Large intestine (tissue), 12 donors: ENCODE data around the gene TTYH3. TPM values are rescaled to one million over a fixed set of nuclear protein-coding genes. Genes with fewer than 3 reads are reported as not detected.

Experiments
- DNase-seq, 2 donors: peaks; one replicate each; pipeline versions ENCODE4 v3.0.0 to v3.0.0-alpha.2; 2013
- H3K27ac ChIP-seq: one replicate; pipeline ENCODE4 v1.5.1; 2013; ENCODE audit warnings: low read length
- H3K27me3 ChIP-seq: 2 replicates; pipeline ENCODE4 v1.6.1; 2013; ENCODE audit warnings: low read length; ENCODE audit not compliant: control insufficient read depth, insufficient read depth
- H3K36me3 ChIP-seq: 2 replicates; pipeline ENCODE4 v1.6.1; 2013; ENCODE audit warnings: low read length; ENCODE audit not compliant: control insufficient read depth, insufficient read depth
- H3K4me1 ChIP-seq: one replicate; pipeline ENCODE4 v1.6.1; 2013; ENCODE audit warnings: low read length; ENCODE audit not compliant: control insufficient read depth, insufficient read depth
- H3K4me3 ChIP-seq: one replicate; pipeline ENCODE4 v1.5.1; 2013; ENCODE audit warnings: low read length
- H3K9me3 ChIP-seq: one replicate; pipeline ENCODE4 v1.6.1; 2013; ENCODE audit warnings: mild to moderate bottlenecking, low read depth, low read length, moderate library complexity; ENCODE audit not compliant: control insufficient read depth
- WGBS: methylation state at CpG from one replicate; pipeline ENCODE4 v1.1.5; 2013; ENCODE audit warnings: low lambda C conversion rate; ENCODE audit not compliant: insufficient coverage; 5-methylcytosine and 5-hydroxymethylcytosine counted together
- long read RNA-seq, 11 donors: transcript quantifications; one replicate each; lab custom pipeline, GENCODE V29; 2026
- polyA plus RNA-seq: library from polyadenylated mRNA; unstranded; fragments of 120-200 nt; gene quantifications from one replicate; pipeline ENCODE4 v1.2.1, GENCODE V29; 2013

The TTYH3 gene, protein sequence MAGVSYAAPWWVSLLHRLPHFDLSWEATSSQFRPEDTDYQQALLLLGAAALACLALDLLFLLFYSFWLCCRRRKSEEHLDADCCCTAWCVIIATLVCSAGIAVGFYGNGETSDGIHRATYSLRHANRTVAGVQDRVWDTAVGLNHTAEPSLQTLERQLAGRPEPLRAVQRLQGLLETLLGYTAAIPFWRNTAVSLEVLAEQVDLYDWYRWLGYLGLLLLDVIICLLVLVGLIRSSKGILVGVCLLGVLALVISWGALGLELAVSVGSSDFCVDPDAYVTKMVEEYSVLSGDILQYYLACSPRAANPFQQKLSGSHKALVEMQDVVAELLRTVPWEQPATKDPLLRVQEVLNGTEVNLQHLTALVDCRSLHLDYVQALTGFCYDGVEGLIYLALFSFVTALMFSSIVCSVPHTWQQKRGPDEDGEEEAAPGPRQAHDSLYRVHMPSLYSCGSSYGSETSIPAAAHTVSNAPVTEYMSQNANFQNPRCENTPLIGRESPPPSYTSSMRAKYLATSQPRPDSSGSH
- 152 TPM for polyA plus RNA-seq
- long read RNA-seq, donor 1, full-length matches to known transcripts, result 23 of 28 reads
- long read RNA-seq, donor 1, partial matches to known transcripts, result 5 of 28 reads
- long read RNA-seq, donor 1, other reads (novel, unspliced or antisense), result 0 of 28 reads
- long read RNA-seq, donor 2, full-length matches to known transcripts, result 29 of 78 reads
- long read RNA-seq, donor 2, partial matches to known transcripts, result 49 of 78 reads
- long read RNA-seq, donor 2, other reads (novel, unspliced or antisense), result 0 of 78 reads
- long read RNA-seq, donor 3, full-length matches to known transcripts, result 18 of 58 reads
- long read RNA-seq, donor 3, partial matches to known transcripts, result 40 of 58 reads
- long read RNA-seq, donor 3, other reads (novel, unspliced or antisense), result 0 of 58 reads
- long read RNA-seq, donor 4, full-length matches to known transcripts, result 2 of 2 reads
- long read RNA-seq, donor 4, partial matches to known transcripts, result 0 of 2 reads
- long read RNA-seq, donor 4, other reads (novel, unspliced or antisense), result 0 of 2 reads
- long read RNA-seq, donor 5, full-length matches to known transcripts, result 16 of 25 reads
- long read RNA-seq, donor 5, partial matches to known transcripts, result 9 of 25 reads
- long read RNA-seq, donor 5, other reads (novel, unspliced or antisense), result 0 of 25 reads
- long read RNA-seq, donor 6, full-length matches to known transcripts, result 19 of 102 reads
- long read RNA-seq, donor 6, partial matches to known transcripts, result 78 of 102 reads
- long read RNA-seq, donor 6, other reads (novel, unspliced or antisense), result 5 of 102 reads
- long read RNA-seq, donor 7, full-length matches to known transcripts, result 8 of 8 reads
- long read RNA-seq, donor 7, partial matches to known transcripts, result 0 of 8 reads
- long read RNA-seq, donor 7, other reads (novel, unspliced or antisense), result 0 of 8 reads
- long read RNA-seq, donor 8, full-length matches to known transcripts, result 16 of 33 reads
- long read RNA-seq, donor 8, partial matches to known transcripts, result 17 of 33 reads
- long read RNA-seq, donor 8, other reads (novel, unspliced or antisense), result 0 of 33 reads
- long read RNA-seq, donor 9, full-length matches to known transcripts, result 6 of 6 reads
- long read RNA-seq, donor 9, partial matches to known transcripts, result 0 of 6 reads
- long read RNA-seq, donor 9, other reads (novel, unspliced or antisense), result 0 of 6 reads
- long read RNA-seq, donor 10, full-length matches to known transcripts, result 27 of 37 reads
- long read RNA-seq, donor 10, partial matches to known transcripts, result 10 of 37 reads
- long read RNA-seq, donor 10, other reads (novel, unspliced or antisense), result 0 of 37 reads
- long read RNA-seq, donor 11, full-length matches to known transcripts, result 13 of 118 reads
- long read RNA-seq, donor 11, partial matches to known transcripts, result 105 of 118 reads
- long read RNA-seq, donor 11, other reads (novel, unspliced or antisense), result 0 of 118 reads

DNA sequence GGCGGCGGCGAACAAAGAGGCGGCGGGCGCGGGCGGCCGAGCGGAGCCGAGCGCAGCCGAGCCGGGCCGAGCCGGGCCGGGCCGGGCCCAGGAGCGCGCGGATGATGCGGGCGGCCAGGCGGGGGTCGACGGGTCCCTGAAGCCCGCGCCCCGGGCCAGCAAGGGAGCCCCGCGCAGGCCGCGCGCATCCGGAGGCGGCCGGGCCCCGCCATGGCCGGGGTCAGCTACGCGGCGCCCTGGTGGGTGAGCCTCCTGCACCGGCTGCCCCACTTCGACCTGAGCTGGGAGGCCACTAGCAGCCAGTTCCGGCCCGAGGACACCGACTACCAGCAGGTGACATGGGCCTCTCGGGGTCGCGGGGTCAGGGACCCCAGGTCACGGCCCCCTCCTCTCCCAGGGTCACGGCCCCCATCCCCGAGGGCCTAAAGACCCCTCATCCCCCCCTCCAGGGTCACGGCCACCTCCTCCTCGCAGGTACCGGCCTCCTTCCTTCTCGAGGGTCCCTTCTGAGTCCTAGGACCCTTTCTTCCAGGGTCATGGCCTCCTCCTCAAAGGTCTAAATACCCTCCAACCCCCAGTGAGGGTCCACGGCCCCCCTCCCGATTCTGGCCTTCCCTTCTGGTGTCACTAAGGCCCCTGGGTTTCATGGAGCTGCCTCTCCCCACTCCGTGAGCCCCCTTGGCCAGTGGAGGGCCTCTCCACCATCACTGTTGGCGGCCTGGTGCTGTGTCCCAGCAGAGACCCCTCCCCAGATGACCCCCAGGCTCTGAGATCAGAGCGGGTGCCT lies at the start of gene TTYH3:
TSS of gene TTYH3 (plus strand) at position 41 of the 787 bp plus-strand sequence. CDS start at position 211, 170 bp downstream.
- Histone ChIP-seq H3K27me3 (no peaks in the 10 kb centered on the region), H3K4me1 (peaks cover 73% of the 10 kb centered on the region), H3K36me3 (peaks cover 16% of the 10 kb centered on the region), H3K9me3 (no peaks in the 10 kb centered on the region), H3K4me3 (peak within 1 kb of the TSS; percentile 99), H3K27ac (peak within 1 kb of the TSS; percentile 89)
- no CpG with 5 or more reads among the region's 62 CpGs for WGBS
- peak in 1 of 2 donors; percentile 54 for DNase-seq

DNA sequence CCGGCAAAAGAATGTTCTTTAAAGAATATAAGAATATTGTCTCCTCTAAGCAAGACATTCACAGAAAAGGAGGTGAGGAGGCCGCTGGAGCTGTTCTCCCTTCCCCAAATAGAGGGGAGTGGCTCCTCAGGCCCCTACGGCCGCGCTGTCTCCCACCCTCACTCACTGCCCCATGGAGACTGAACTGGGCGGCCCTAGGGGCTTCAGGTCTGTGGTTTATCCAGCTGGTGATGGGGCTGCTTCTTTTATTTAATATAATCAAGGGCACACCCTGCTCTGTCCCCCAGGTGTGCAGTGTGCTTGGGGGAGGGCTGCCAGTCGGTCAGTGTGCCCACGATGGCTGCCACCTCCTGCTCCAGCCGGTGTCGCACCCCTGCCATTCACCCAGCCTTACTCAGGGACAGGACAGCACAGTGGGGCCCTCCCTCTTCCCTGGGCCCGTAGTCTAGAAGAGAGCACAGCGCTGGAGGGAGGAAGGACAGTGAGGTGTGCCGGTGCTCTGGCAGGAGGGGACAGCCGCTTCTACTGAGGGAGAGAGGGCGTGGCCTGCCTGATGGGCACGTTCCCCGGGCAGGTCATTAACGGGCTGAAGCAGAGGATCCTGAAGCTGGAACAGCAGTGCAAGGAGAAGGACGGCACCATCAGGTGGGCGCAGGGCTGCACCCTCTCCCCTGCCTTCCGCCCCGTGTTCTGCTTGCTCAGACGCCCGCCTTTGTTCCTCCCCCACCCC lies 49.6 kb upstream of the TTYH3 start:
- Histone ChIP-seq H3K27ac (no peak overlapping the region), H3K27me3 (no peaks in the 10 kb centered on the region), H3K9me3 (no peaks in the 10 kb centered on the region), H3K4me1 (no peaks in the 10 kb centered on the region), H3K4me3 (no peak overlapping the region), H3K36me3 (peaks cover 37% of the 10 kb centered on the region)
- 92% methylated on average over 5 of the region's 24 CpGs for WGBS
- DNase-seq, result no peak

DNA sequence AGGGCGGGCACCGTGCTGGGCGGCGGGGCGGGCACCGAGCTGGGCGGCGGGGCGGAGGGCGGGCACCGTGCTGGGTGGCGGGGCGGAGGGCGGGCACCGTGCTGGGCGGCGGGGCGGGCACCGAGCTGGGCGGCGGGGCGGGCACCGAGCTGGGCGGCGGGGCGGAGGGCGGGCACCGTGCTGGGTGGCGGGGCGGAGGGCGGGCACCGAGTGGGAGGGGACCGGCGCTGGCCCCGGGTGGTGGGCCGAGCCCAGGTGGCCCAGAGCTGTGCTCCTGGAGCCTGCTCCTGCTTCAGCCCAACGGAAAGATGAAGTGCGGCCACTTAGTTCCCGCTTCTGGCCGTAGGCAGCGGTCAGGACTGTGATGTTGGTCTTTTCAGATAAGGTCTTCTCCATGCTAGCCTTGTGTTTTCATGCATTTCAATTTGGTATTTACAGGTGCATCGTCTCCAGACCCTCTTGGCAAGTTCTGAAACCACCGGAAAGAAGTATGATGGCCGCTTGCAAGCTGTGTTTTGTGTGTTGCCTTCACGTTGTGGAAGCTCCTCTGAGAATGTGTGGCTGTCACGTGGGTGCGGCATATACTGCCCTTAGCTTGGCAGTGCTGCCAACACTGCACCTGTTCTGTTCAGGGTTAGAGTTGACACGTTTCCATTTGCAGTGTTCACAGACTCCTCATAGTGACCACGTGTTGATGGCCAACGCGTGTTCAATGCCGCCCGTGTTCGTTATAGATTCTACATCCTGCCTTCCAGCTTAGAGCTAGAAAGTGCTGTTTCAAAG lies 47.8 kb upstream of the TTYH3 start:
- H3K27ac ChIP-seq, result no peak overlapping the region
- H3K36me3 ChIP-seq, result peaks cover 39% of the 10 kb centered on the region
- WGBS, result 95% methylated on average over 4 of the region's 54 CpGs

DNA sequence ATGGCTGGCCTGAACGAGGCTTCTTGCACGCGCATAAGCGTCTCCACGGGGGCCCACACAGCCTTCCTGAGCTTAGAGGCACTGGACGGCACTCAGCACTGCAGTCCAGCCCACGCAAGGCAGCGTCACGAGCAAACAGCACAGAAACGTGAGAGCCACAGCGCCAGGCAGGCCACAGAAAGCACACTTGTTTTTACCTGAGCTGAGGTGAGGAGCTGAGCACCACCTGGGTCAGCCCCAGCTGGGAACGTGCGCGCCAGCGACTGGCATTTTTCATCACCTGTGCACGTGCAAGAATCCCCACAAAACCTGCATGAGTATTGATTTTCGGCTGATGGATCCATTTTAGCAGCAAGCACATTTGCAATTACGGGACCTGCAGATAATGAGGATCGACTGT lies 46.3 kb upstream of the TTYH3 start:
- DNase-seq, result no peak
- no peak overlapping the region for H3K27ac ChIP-seq
- H3K27me3 ChIP-seq, result no peaks in the 10 kb centered on the region
- no peaks in the 10 kb centered on the region for H3K4me1 ChIP-seq
- H3K4me3 ChIP-seq, result no peak overlapping the region
- no peaks in the 10 kb centered on the region for H3K9me3 ChIP-seq
- no CpG with 5 or more reads among the region's 19 CpGs for WGBS
- peaks cover 44% of the 10 kb centered on the region for H3K36me3 ChIP-seq

More for the DNA sequence above, 47.8 kb upstream of the TTYH3 start:
- Histone ChIP-seq H3K9me3 (no peaks in the 10 kb centered on the region), H3K4me3 (no peak overlapping the region), H3K4me1 (no peaks in the 10 kb centered on the region), H3K27me3 (no peaks in the 10 kb centered on the region)
- DNase-seq, result no peak

DNA sequence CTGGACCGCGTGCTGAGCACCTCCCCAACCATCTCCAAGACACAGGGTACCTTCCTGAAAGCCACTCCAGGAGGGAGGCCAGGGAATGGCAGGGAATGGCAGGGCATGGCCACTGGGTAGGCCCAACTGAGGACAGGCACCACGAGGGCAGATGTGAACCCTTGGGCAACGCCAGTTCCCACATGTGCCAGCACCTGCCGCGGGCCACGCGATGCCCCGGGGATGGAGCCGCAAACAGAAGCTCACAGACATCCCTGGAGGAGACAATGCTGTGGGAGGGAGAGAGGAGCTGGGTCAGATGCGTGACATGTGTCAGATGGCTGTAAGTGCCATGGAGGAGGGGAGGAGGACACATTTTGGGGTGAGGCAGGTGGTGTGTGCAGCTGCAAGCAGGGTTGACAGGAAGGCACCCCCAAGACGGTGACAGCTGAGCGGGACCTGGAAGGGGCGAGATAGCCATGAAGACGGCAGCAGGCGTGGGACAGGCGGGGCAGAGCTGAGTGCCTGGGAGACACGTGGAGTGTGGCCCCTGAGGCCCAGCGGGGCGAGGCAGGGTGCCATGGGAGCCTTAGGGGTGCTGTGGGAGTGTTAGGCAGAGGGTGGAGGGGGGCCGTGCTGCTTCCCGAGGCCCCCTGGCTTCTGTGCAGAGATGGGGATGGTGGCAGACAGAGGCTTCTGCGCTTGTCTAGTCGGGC lies 45.3 kb upstream of the TTYH3 start:
- DNase-seq, result no peak
- Histone ChIP-seq H3K36me3 (peaks cover 54% of the 10 kb centered on the region), H3K27ac (no peak overlapping the region), H3K4me1 (no peaks in the 10 kb centered on the region), H3K9me3 (no peaks in the 10 kb centered on the region), H3K4me3 (no peak overlapping the region), H3K27me3 (no peaks in the 10 kb centered on the region)
- 100% methylated on average over 2 of the region's 24 CpGs for WGBS

DNA sequence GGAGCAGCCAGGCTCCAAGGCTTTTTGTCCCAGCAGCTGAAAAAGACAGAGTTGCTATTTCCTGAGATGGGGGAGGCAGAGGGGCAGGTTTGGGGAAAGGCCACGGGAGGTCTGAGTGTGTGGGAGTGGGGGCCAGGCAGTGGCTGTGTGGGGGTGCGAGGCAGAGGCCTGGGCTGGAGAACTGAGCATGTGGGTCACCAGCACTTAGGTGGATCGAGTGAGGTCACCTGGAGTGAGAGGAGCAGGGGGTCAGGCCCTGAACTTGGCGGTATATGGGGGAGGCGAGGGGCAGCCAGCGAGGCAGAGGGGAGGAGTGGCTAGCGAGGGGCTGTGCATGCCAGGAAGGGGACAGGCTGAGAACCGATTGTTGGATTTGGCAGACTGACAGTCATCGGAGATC lies 44.7 kb upstream of the TTYH3 start:
- no CpG with 5 or more reads among the region's 9 CpGs for WGBS
- peaks cover 56% of the 10 kb centered on the region for H3K36me3 ChIP-seq

DNA sequence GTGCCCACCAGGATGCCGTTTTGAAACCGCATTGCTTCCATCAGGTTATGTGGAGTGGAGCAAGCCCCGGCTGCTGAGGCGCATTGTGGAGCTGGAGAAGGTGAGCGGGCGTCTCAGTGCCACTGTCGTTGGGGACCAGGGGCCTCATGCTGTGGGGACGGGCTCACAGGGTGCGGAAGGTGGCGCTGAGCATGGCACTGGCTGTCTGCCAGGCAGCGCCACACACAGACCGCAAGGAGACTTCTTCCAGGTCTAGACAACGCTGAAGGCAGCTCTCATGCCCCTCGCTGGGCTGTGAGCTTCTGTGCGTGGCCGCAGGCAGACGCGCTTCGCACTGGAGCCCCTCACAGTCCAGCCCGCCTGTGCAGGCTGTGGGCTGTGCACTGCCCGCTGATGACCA lies 44.0 kb upstream of the TTYH3 start:
- DNase-seq, result no peak
- H3K4me1 ChIP-seq, result no peaks in the 10 kb centered on the region
- WGBS, result no CpG with 5 or more reads among the region's 21 CpGs
- peaks cover 62% of the 10 kb centered on the region for H3K36me3 ChIP-seq
- H3K9me3 ChIP-seq, result no peaks in the 10 kb centered on the region
- no peak overlapping the region for H3K4me3 ChIP-seq
- H3K27me3 ChIP-seq, result no peaks in the 10 kb centered on the region
- no peak overlapping the region for H3K27ac ChIP-seq

More for the DNA sequence above, 44.7 kb upstream of the TTYH3 start:
- Histone ChIP-seq H3K27me3 (no peaks in the 10 kb centered on the region), H3K4me1 (no peaks in the 10 kb centered on the region), H3K27ac (no peak overlapping the region), H3K9me3 (no peaks in the 10 kb centered on the region), H3K4me3 (no peak overlapping the region)
- no peak for DNase-seq
